ENCODE data around the gene POM121L2.

POM121L2 gene

GRCh38 chr6:27312146-27312949, at the start of gene POM121L2:
Gene POM121L2, minus strand, starts transcription at chr6:27312273. Its CDS starts 103 bp downstream, at chr6:27312170.
- Histone ChIP-seq H3K27me3 (ENCODE audit: control insufficient read depth in 1 of 2, insufficient read depth in 2 of 2, low read length in 2 of 2) (peaks cover 22 to 38% of the 10 kb centered on the region in 2 donors), H3K4me1 (ENCODE audit: insufficient read depth, low read length) (peaks cover 14% of the 10 kb centered on the region), H3K36me3 (ENCODE audit: insufficient read depth, low read length) (no peaks in the 10 kb centered on the region)

GRCh38 chr6:27359231-27359630, 47.2 kb upstream of the POM121L2 start:
- H3K36me3 ChIP-seq (ENCODE audit: insufficient read depth, low read length) = peaks cover 25% of the 10 kb centered on the region
- no peaks in the 10 kb centered on the region for H3K27me3 ChIP-seq (ENCODE audit: control insufficient read depth in 1 of 2, insufficient read depth in 2 of 2, low read length in 2 of 2)
- H3K4me1 ChIP-seq (ENCODE audit: insufficient read depth, low read length) = no peaks in the 10 kb centered on the region
- H3K9me3 ChIP-seq (ENCODE audit: low read length) = peaks cover 9% of the 10 kb centered on the region
- H3K4me3 ChIP-seq (ENCODE audit: low read depth in 1 of 2, low read length in 2 of 2) = no peak overlapping the region
- no peak overlapping the region for H3K9ac ChIP-seq (ENCODE audit: low read length)
- H3K27ac ChIP-seq (ENCODE audit: low read depth, low read length) = no peak overlapping the region

More at GRCh38 chr6:27312146-27312949, at the start of gene POM121L2:
- Histone ChIP-seq H3K9me3 (ENCODE audit: low read length) (no peaks in the 10 kb centered on the region), H3K27ac (ENCODE audit: low read depth, low read length) (no peak within 1 kb of the TSS), H3K9ac (ENCODE audit: low read length) (no peak within 1 kb of the TSS), H3K4me3 (ENCODE audit: low read depth in 1 of 2, low read length in 2 of 2) (peak within 1 kb of the TSS; percentile 39 to 66)

GRCh38 chr6:27358786-27359185, 46.7 kb upstream of the POM121L2 start:
- no peak overlapping the region for H3K27ac ChIP-seq (ENCODE audit: low read depth, low read length)
- H3K9me3 ChIP-seq (ENCODE audit: low read length) = peaks cover 9% of the 10 kb centered on the region
- no peak overlapping the region for H3K4me3 ChIP-seq (ENCODE audit: low read depth in 1 of 2, low read length in 2 of 2)
- no peak overlapping the region for H3K9ac ChIP-seq (ENCODE audit: low read length)
- H3K36me3 ChIP-seq (ENCODE audit: insufficient read depth, low read length) = peaks cover 25% of the 10 kb centered on the region
- H3K27me3 ChIP-seq (ENCODE audit: control insufficient read depth in 1 of 2, insufficient read depth in 2 of 2, low read length in 2 of 2) = no peaks in the 10 kb centered on the region
- no peaks in the 10 kb centered on the region for H3K4me1 ChIP-seq (ENCODE audit: insufficient read depth, low read length)

- Histone ChIP-seq H3K36me3 (ENCODE audit: insufficient read depth, low read length) (no peaks in the 10 kb centered on the region), H3K4me3 (ENCODE audit: low read depth in 1 of 2, low read length in 2 of 2) (no peak overlapping the region), H3K4me1 (ENCODE audit: insufficient read depth, low read length) (no peaks in the 10 kb centered on the region), H3K9me3 (ENCODE audit: low read length) (no peaks in the 10 kb centered on the region), H3K9ac (ENCODE audit: low read length) (no peak overlapping the region), H3K27me3 (ENCODE audit: control insufficient read depth in 1 of 2, insufficient read depth in 2 of 2, low read length in 2 of 2) (no peaks in the 10 kb centered on the region), H3K27ac (ENCODE audit: low read depth, low read length) (no peak overlapping the region)
Observed at GRCh38 chr6:27352850-27353249, 40.8 kb upstream of the POM121L2 start.

- Histone ChIP-seq H3K27ac (ENCODE audit: low read depth, low read length) (no peak overlapping the region), H3K36me3 (ENCODE audit: insufficient read depth, low read length) (no peaks in the 10 kb centered on the region), H3K4me3 (ENCODE audit: low read depth in 1 of 2, low read length in 2 of 2) (no peak overlapping the region), H3K4me1 (ENCODE audit: insufficient read depth, low read length) (peaks cover 5% of the 10 kb centered on the region), H3K9ac (ENCODE audit: low read length) (no peak overlapping the region), H3K27me3 (ENCODE audit: control insufficient read depth in 1 of 2, insufficient read depth in 2 of 2, low read length in 2 of 2) (peaks cover 5 to 7% of the 10 kb centered on the region in 2 donors), H3K9me3 (ENCODE audit: low read length) (no peaks in the 10 kb centered on the region)
Observed at GRCh38 chr6:27334141-27334540, 22.1 kb upstream of the POM121L2 start.

- no peak overlapping the region for H3K27ac ChIP-seq (ENCODE audit: low read depth, low read length)
- peaks cover 5% of the 10 kb centered on the region for H3K4me1 ChIP-seq (ENCODE audit: insufficient read depth, low read length)
- H3K36me3 ChIP-seq (ENCODE audit: insufficient read depth, low read length) = no peaks in the 10 kb centered on the region
- H3K4me3 ChIP-seq (ENCODE audit: low read depth in 1 of 2, low read length in 2 of 2) = no peak overlapping the region
- peaks cover 5 to 7% of the 10 kb centered on the region in 2 donors for H3K27me3 ChIP-seq (ENCODE audit: control insufficient read depth in 1 of 2, insufficient read depth in 2 of 2, low read length in 2 of 2)
- no peaks in the 10 kb centered on the region for H3K9me3 ChIP-seq (ENCODE audit: low read length)
- no peak overlapping the region for H3K9ac ChIP-seq (ENCODE audit: low read length)
Observed at GRCh38 chr6:27333642-27334040, 21.6 kb upstream of the POM121L2 start.

GRCh38 chr6:27332692-27333641, 20.9 kb upstream of the POM121L2 start:
- Histone ChIP-seq H3K27me3 (ENCODE audit: control insufficient read depth in 1 of 2, insufficient read depth in 2 of 2, low read length in 2 of 2) (peaks cover 5 to 7% of the 10 kb centered on the region in 2 donors), H3K9ac (ENCODE audit: low read length) (no peak overlapping the region)

GRCh38 chr6:27327023-27327738, 15.1 kb upstream of the POM121L2 start:
- no peak overlapping the region for H3K27ac ChIP-seq (ENCODE audit: low read depth, low read length)
- no peaks in the 10 kb centered on the region for H3K4me1 ChIP-seq (ENCODE audit: insufficient read depth, low read length)
- H3K9ac ChIP-seq (ENCODE audit: low read length) = no peak overlapping the region
- no peaks in the 10 kb centered on the region for H3K9me3 ChIP-seq (ENCODE audit: low read length)
- H3K27me3 ChIP-seq (ENCODE audit: control insufficient read depth in 1 of 2, insufficient read depth in 2 of 2, low read length in 2 of 2) = peaks cover 0 to 7% of the 10 kb centered on the region in 2 donors
- no peaks in the 10 kb centered on the region for H3K36me3 ChIP-seq (ENCODE audit: insufficient read depth, low read length)
- H3K4me3 ChIP-seq (ENCODE audit: low read depth in 1 of 2, low read length in 2 of 2) = no peak overlapping the region

More at GRCh38 chr6:27332692-27333641, 20.9 kb upstream of the POM121L2 start:
- H3K27ac ChIP-seq (ENCODE audit: low read depth, low read length) = no peak overlapping the region
- H3K4me1 ChIP-seq (ENCODE audit: insufficient read depth, low read length) = peaks cover 5% of the 10 kb centered on the region
- no peak overlapping the region for H3K4me3 ChIP-seq (ENCODE audit: low read depth in 1 of 2, low read length in 2 of 2)
- no peaks in the 10 kb centered on the region for H3K9me3 ChIP-seq (ENCODE audit: low read length)
- H3K36me3 ChIP-seq (ENCODE audit: insufficient read depth, low read length) = no peaks in the 10 kb centered on the region

- H3K36me3 ChIP-seq (ENCODE audit: insufficient read depth, low read length) = no peaks in the 10 kb centered on the region
- H3K4me1 ChIP-seq (ENCODE audit: insufficient read depth, low read length) = no peaks in the 10 kb centered on the region
- no peak overlapping the region for H3K27ac ChIP-seq (ENCODE audit: low read depth, low read length)
- H3K4me3 ChIP-seq (ENCODE audit: low read depth in 1 of 2, low read length in 2 of 2) = no peak overlapping the region
- H3K27me3 ChIP-seq (ENCODE audit: control insufficient read depth in 1 of 2, insufficient read depth in 2 of 2, low read length in 2 of 2) = no peaks in the 10 kb centered on the region
- H3K9me3 ChIP-seq (ENCODE audit: low read length) = no peaks in the 10 kb centered on the region
- H3K9ac ChIP-seq (ENCODE audit: low read length) = no peak overlapping the region
Observed at GRCh38 chr6:27321901-27322300, 9.8 kb upstream of the POM121L2 start.

GRCh38 chr6:27321370-27321769, 9.3 kb upstream of the POM121L2 start:
- no peak overlapping the region for H3K27ac ChIP-seq (ENCODE audit: low read depth, low read length)
- H3K27me3 ChIP-seq (ENCODE audit: control insufficient read depth in 1 of 2, insufficient read depth in 2 of 2, low read length in 2 of 2) = no peaks in the 10 kb centered on the region
- H3K4me3 ChIP-seq (ENCODE audit: low read depth in 1 of 2, low read length in 2 of 2) = no peak overlapping the region
- H3K9me3 ChIP-seq (ENCODE audit: low read length) = no peaks in the 10 kb centered on the region
- H3K4me1 ChIP-seq (ENCODE audit: insufficient read depth, low read length) = no peaks in the 10 kb centered on the region
- no peak overlapping the region for H3K9ac ChIP-seq (ENCODE audit: low read length)
- no peaks in the 10 kb centered on the region for H3K36me3 ChIP-seq (ENCODE audit: insufficient read depth, low read length)

GRCh38 chr6:27318973-27319372, 6.9 kb upstream of the POM121L2 start:
- no peaks in the 10 kb centered on the region for H3K27me3 ChIP-seq (ENCODE audit: control insufficient read depth in 1 of 2, insufficient read depth in 2 of 2, low read length in 2 of 2)
- H3K9me3 ChIP-seq (ENCODE audit: low read length) = no peaks in the 10 kb centered on the region
- no peak overlapping the region for H3K9ac ChIP-seq (ENCODE audit: low read length)
- no peaks in the 10 kb centered on the region for H3K4me1 ChIP-seq (ENCODE audit: insufficient read depth, low read length)
- no peak overlapping the region for H3K27ac ChIP-seq (ENCODE audit: low read depth, low read length)
- H3K36me3 ChIP-seq (ENCODE audit: insufficient read depth, low read length) = no peaks in the 10 kb centered on the region
- no peak overlapping the region for H3K4me3 ChIP-seq (ENCODE audit: low read depth in 1 of 2, low read length in 2 of 2)
